Pancreas (tissue), 10 donors: ENCODE results near the gene CDH4. TPM values are rescaled to one million over a fixed set of nuclear protein-coding genes. Genes with fewer than 3 reads are reported as not detected.

Source experiments
- ATAC-seq, 4 donors: fragments of 200-7000 bp; cut with Tn5 transposase; one replicate each; pipeline versions ENCODE4 v1.8.0 to v1.9.1; 2020; ENCODE audit warnings: mild to moderate bottlenecking in 4 of 4, moderate library complexity in 4 of 4
- DNase-seq, 6 donors: peaks; one replicate each; pipeline ENCODE4 v3.0.0-alpha.2; 2020
- FAIRE-seq: peaks from 2 replicates; lab custom pipeline; 2012; peaks lifted over from hg19 to GRCh38; lab: Jason Lieb, UNC
- H3K27ac ChIP-seq, 4 donors: fragments of 200-600 bp; sonication (generic); 1 replicate in 3 of 4; 2 replicates in 1 of 4; pipeline versions ENCODE4 v1.5.0 to v1.8.0; 2020
- H3K27me3 ChIP-seq, 4 donors: fragments of 200-600 bp; one replicate each; pipeline ENCODE4 v1.8.0; 2021
- H3K36me3 ChIP-seq, 3 donors: fragments of 200-600 bp; sonication (generic) in 1 of 3; one replicate each; pipeline versions ENCODE4 v1.5.0 to v1.8.0; 2020 to 2021
- H3K4me1 ChIP-seq, 3 donors: fragments of 200-600 bp; one replicate each; pipeline ENCODE4 v1.8.0; 2021
- H3K4me3 ChIP-seq, 4 donors: fragments of 200-600 bp; sonication (generic) in 2 of 4; one replicate each; pipeline versions ENCODE4 v1.5.0 to v1.8.0; 2020 to 2021
- H3K9me3 ChIP-seq, 4 donors: fragments of 200-600 bp; one replicate each; pipeline ENCODE4 v1.8.0; 2021
- CTCF ChIP-seq, 4 donors: fragments of 200-600 bp; sonication (generic) in 3 of 4; IDR thresholded peaks; one replicate each; pipeline versions ENCODE4 v1.5.0 to v1.8.0; 2021; ENCODE audit warnings: antibody characterized with exemption in 4 of 4
- WGBS, 2 donors: extraction: QIAGEN DNeasy Blood & Tissue Kit; methylation state at CpG; one replicate each; pipeline ENCODE4 v1.1.7; 2013; 5-methylcytosine and 5-hydroxymethylcytosine counted together
- intact Hi-C, 3 donors: fragments of 100-400 bp; cut with DNase I; formaldehyde crosslinking; loops; one replicate each; pipeline versions ENCODE4 v1.11.1 to v1.14.2; 2022
- polyA plus RNA-seq, 2 donors: library from polyadenylated mRNA; stranded (reverse); fragments of 200-250 nt; gene quantifications; one replicate each; pipeline ENCODE4 v1.2.3, GENCODE V29; 2013
- total RNA-seq, 6 donors: library from RNA; stranded (reverse); fragmentation: NEBNext Ultra II Directional in 4 of 6; extraction: Animal tissue kit (Norgen Biotek cat#: 25700) in 4 of 6; gene quantifications; one replicate each; pipeline versions ENCODE4 v1.2.1 to v1.2.4, GENCODE V29; 2021 to 2023
- donor health status: healthy with polysubstance abuse.
- donor health status: DM: no; HTN: no; CAD: no; lungs with moderate emphysema.
- donor health status: DM: no; HTN: no; CAD: no.
- donor health status: control.
- donor health status: control.
- donor health status: Bipolar disorder and iron deficiency.
- donor health status: DM: yes; HTN: yes; CAD: no.
- donor health status: DM: no; HTN: no; CAD: no.
- donor health status: DM: no; HTN: no; CAD: no.
- donor health status: DM: yes; HTN: yes; CAD: no.

CDH4 gene
- total and polyA plus RNA-seq, 8 donors = 0.04 to 1.4 (median 0.27) TPM

- no peaks in the 10 kb centered on the region for H3K9me3 ChIP-seq
- no peak overlapping the region for H3K27ac ChIP-seq
- DNase-seq (peak in 1 of 6 donors; percentile 25), ATAC-seq (no peak), FAIRE-seq (no peak)
- no peaks in the 10 kb centered on the region for H3K4me1 ChIP-seq
- no peaks in the 10 kb centered on the region for H3K27me3 ChIP-seq
- WGBS, 2 donors = 58 to 75% methylated on average over 20 of the region's 20 CpGs
- H3K36me3 ChIP-seq = no peaks in the 10 kb centered on the region
- intact Hi-C loops = no loop called here
- H3K4me3 ChIP-seq = no peak overlapping the region
- TF ChIP-seq CTCF (IDR thresholded peaks at IDR 0.05) = no peak
Measured at GRCh38 chr20:61762886-61763739, 511.1 kb downstream of the CDH4 start.

- no peaks in the 10 kb centered on the region for H3K36me3 ChIP-seq
- FAIRE-seq (no peak), ATAC-seq (no peak), DNase-seq (peak in 1 of 6 donors; percentile 46)
- no peaks in the 10 kb centered on the region for H3K4me1 ChIP-seq
- no peak for TF ChIP-seq CTCF (IDR thresholded peaks at IDR 0.05)
- H3K27me3 ChIP-seq = no peaks in the 10 kb centered on the region
- H3K9me3 ChIP-seq = no peaks in the 10 kb centered on the region
- WGBS, 2 donors = 59 to 72% methylated on average over 18 of the region's 18 CpGs
- H3K27ac ChIP-seq = no peak overlapping the region
- no peak overlapping the region for H3K4me3 ChIP-seq
- intact Hi-C loops = no loop called here
Measured at GRCh38 chr20:61763740-61764400, 511.8 kb downstream of the CDH4 start.

- intact Hi-C loops = no loop called here
- Histone ChIP-seq H3K27ac (no peak overlapping the region), H3K4me1 (no peaks in the 10 kb centered on the region), H3K27me3 (no peaks in the 10 kb centered on the region), H3K9me3 (no peaks in the 10 kb centered on the region), H3K4me3 (no peak overlapping the region), H3K36me3 (no peaks in the 10 kb centered on the region)
- no peak for ATAC-seq
- FAIRE-seq = no peak
- DNase-seq = peak in 1 of 6 donors; percentile 30
- TF ChIP-seq CTCF (IDR thresholded peaks at IDR 0.05) = no peak
- 59 to 67% methylated on average over 17 of the region's 17 CpGs for WGBS, 2 donors
Measured at GRCh38 chr20:61764471-61765025, 512.5 kb downstream of the CDH4 start.

- ATAC-seq (no peak), FAIRE-seq (no peak), DNase-seq (peak in 1 of 6 donors; percentile 35)
- Histone ChIP-seq H3K9me3 (no peaks in the 10 kb centered on the region), H3K4me1 (no peaks in the 10 kb centered on the region), H3K4me3 (no peak overlapping the region), H3K27ac (no peak overlapping the region), H3K27me3 (no peaks in the 10 kb centered on the region), H3K36me3 (no peaks in the 10 kb centered on the region)
- intact Hi-C loops = no loop called here
- no peak for TF ChIP-seq CTCF (IDR thresholded peaks at IDR 0.05)
- WGBS, 2 donors = 50 to 68% methylated on average over 15 to 16 of the region's 16 CpGs
Measured at GRCh38 chr20:61765081-61765870, 513.2 kb downstream of the CDH4 start.
